Hair follicular keratinocyte (primary cell): ENCODE measurements around the gene USP17L19. TPM values are rescaled to one million over a fixed set of nuclear protein-coding genes. Genes with fewer than 3 reads are reported as not detected.

Experiments used
- total RNA-seq: library from RNA; depleted of rRNA; stranded (reverse); fragments of >200 nt; gene quantifications from 2 replicates; pipeline ENCODE4 v1.2.3, GENCODE V29; 2015

Gene USP17L19, protein sequence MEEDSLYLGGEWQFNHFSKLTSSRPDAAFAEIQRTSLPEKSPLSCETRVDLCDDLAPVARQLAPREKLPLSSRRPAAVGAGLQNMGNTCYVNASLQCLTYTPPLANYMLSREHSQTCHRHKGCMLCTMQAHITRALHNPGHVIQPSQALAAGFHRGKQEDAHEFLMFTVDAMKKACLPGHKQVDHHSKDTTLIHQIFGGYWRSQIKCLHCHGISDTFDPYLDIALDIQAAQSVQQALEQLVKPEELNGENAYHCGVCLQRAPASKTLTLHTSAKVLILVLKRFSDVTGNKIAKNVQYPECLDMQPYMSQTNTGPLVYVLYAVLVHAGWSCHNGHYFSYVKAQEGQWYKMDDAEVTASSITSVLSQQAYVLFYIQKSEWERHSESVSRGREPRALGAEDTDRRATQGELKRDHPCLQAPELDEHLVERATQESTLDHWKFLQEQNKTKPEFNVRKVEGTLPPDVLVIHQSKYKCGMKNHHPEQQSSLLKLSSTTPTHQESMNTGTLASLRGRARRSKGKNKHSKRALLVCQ
- not detected in 2 replicates for total RNA-seq

DNA sequence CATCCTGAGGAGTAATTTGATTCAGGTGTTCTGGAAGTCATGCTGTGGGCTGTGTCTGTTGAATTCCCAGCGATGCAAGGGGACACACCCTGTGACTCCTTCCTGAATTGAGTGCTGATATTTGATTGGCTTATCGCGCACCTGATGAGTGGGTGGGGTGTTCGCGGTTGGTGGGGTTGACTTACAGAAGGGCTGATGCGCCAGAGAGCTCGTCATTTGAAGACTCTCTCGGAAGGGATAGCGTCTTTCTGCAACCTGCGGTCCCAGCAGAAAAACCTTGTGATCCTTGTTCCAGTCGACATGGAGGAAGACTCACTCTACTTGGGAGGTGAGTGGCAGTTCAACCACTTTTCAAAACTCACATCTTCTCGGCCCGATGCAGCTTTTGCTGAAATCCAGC is at the start of gene USP17L19:
Gene USP17L19 (plus strand): TSS at position 301 of the 400 bp plus-strand sequence. CDS start 0 bp downstream, at position 301.

DNA sequence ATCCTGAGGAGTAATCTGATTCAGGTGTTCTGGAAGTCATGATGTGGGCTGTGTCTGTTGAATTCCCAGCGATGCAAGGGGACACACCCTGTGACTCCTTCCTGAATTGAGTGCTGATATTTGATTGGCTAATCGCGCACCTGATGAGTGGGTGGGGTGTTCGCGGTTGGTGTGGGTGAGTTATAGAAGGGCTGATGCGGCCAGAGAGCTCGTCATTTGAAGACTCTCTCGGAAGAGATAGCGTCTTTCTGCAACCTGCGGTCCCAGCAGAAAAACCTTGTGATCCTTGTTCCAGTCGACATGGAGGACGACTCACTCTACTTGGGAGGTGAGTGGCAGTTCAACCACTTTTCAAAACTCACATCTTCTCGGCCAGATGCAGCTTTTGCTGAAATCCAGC is 42.8 kb upstream of the USP17L19 start, which contains the start of gene USP17L10:
Gene USP17L10 (plus strand): TSS at position 301 of the 400 bp plus-strand sequence. CDS start 0 bp downstream, at position 301.

DNA sequence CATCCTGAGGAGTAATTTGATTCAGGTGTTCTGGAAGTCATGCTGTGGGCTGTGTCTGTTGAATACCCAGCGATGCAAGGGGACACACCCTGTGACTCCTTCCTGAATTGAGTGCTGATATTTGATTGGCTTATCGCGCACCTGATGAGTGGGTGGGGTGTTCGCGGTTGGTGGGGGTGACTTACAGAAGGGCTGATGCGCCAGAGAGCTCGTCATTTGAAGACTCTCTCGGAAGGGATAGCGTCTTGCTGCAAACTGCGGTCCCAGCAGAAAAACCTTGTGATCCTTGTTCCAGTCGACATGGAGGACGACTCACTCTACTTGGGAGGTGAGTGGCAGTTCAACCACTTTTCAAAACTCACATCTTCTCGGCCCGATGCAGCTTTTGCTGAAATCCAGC is 38.1 kb upstream of the USP17L19 start, which contains the start of gene USP17L11:
Gene USP17L11 (plus strand): TSS at position 301 of the 400 bp plus-strand sequence. CDS start 0 bp downstream, at position 301.

DNA sequence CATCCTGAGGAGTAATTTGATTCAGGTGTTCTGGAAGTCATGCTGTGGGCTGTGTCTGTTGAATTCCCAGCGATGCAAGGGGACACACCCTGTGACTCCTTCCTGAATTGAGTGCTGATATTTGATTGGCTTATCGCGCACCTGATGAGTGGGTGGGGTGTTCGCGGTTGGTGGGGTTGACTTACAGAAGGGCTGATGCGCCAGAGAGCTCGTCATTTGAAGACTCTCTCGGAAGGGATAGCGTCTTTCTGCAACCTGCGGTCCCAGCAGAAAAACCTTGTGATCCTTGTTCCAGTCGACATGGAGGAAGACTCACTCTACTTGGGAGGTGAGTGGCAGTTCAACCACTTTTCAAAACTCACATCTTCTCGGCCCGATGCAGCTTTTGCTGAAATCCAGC is 33.3 kb upstream of the USP17L19 start, which contains the start of gene USP17L12:
Gene USP17L12 (plus strand): TSS at position 301 of the 400 bp plus-strand sequence. CDS start 0 bp downstream, at position 301.

DNA sequence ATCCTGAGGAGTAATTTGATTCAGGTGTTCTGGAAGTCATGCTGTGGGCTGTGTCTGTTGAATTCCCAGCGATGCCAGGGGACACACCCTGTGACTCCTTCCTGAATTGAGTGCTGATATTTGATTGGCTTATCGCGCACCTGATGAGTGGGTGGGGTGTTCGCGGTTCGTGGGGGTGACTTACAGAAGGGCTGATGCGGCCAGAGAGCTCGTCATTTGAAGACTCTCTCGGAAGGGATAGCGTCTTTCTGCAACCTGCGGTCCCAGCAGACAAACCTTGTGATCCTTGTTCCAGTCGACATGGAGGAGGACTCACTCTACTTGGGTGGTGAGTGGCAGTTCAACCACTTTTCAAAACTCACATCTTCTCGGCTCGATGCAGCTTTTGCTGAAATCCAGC is 28.6 kb upstream of the USP17L19 start, which contains the start of gene USP17L13:
Gene USP17L13 (plus strand): TSS at position 301 of the 400 bp plus-strand sequence. CDS start 0 bp downstream, at position 301.

DNA sequence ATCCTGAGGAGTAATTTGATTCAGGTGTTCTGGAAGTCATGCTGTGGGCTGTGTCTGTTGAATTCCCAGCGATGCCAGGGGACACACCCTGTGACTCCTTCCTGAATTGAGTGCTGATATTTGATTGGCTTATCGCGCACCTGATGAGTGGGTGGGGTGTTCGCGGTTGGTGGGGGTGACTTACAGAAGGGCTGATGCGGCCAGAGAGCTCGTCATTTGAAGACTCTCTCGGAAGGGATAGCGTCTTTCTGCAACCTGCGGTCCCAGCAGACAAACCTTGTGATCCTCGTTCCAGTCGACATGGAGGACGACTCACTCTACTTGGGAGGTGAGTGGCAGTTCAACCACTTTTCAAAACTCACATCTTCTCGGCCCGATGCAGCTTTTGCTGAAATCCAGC is 19.1 kb upstream of the USP17L19 start, which contains the start of gene USP17L15:
Gene USP17L15 (plus strand): TSS at position 301 of the 400 bp plus-strand sequence. CDS start 0 bp downstream, at position 301.

DNA sequence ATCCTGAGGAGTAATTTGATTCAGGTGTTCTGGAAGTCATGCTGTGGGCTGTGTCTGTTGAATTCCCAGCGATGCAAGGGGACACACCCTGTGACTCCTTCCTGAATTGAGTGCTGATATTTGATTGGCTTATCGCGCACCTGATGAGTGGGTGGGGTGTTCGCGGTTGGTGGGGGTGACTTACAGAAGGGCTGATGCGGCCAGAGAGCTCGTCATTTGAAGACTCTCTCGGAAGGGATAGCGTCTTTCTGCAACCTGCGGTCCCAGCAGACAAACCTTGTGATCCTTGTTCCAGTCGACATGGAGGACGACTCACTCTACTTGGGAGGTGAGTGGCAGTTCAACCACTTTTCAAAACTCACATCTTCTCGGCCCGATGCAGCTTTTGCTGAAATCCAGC is 9.6 kb upstream of the USP17L19 start, which contains the start of gene USP17L17:
Gene USP17L17 (plus strand): TSS at position 301 of the 400 bp plus-strand sequence. CDS start 0 bp downstream, at position 301.

DNA sequence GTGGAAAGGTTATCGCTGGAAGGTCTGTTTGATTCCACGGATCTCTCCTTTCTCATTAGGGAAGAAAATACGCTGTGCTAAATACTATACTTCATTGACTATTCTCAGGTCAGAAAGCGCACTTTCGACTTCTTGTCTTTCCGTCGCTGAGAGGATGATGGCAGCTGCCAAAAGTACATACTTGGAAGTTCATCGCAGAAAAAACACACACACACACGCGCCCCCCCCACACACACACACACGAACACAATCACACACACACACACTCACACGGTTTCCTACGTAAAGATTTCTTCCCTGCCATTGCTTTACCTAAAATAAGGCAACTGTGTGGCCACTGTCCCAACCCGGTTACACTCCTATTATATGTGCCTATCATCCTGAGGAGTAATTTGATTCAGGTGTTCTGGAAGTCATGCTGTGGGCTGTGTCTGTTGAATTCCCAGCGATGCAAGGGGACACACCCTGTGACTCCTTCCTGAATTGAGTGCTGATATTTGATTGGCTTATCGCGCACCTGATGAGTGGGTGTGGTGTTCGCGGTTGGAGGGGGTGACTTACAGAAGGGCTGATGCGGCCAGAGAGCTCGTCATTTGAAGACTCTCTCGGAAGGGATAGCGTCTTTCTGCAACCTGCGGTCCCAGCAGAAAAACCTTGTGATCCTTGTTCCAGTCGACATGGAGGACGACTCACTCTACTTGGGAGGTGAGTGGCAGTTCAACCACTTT is 5.1 kb upstream of the USP17L19 start, which contains the start of gene USP17L18:
Gene USP17L18 (plus strand): TSS at position 678 of the 728 bp plus-strand sequence. CDS start 0 bp downstream, at position 678.

DNA sequence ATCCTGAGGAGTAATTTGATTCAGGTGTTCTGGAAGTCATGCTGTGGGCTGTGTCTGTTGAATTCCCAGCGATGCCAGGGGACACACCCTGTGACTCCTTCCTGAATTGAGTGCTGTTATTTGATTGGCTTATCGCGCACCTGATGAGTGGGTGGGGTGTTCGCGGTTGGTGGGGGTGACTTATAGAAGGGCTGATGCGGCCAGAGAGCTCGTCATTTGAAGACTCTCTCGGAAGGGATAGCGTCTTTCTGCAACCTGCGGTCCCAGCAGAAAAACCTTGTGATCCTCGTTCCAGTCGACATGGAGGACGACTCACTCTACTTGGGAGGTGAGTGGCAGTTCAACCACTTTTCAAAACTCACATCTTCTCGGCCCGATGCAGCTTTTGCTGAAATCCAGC is 4.6 kb downstream of the USP17L19 start, which contains the start of gene USP17L20:
Gene USP17L20 (plus strand): TSS at position 301 of the 400 bp plus-strand sequence. CDS start 0 bp downstream, at position 301.

DNA sequence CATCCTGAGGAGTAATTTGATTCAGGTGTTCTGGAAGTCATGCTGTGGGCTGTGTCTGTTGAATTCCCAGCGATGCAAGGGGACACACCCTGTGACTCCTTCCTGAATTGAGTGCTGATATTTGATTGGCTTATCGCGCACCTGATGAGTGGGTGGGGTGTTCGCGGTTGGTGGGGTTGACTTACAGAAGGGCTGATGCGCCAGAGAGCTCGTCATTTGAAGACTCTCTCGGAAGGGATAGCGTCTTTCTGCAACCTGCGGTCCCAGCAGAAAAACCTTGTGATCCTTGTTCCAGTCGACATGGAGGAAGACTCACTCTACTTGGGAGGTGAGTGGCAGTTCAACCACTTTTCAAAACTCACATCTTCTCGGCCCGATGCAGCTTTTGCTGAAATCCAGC is 9.4 kb downstream of the USP17L19 start, which contains the start of gene USP17L21:
Gene USP17L21 (plus strand): TSS at position 301 of the 400 bp plus-strand sequence. CDS start 0 bp downstream, at position 301.

DNA sequence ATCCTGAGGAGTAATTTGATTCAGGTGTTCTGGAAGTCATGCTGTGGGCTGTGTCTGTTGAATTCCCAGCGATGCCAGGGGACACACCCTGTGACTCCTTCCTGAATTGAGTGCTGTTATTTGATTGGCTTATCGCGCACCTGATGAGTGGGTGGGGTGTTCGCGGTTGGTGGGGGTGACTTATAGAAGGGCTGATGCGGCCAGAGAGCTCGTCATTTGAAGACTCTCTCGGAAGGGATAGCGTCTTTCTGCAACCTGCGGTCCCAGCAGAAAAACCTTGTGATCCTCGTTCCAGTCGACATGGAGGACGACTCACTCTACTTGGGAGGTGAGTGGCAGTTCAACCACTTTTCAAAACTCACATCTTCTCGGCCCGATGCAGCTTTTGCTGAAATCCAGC is 14.1 kb downstream of the USP17L19 start, which contains the start of gene USP17L22:
Gene USP17L22 (plus strand): TSS at position 301 of the 400 bp plus-strand sequence. CDS start 0 bp downstream, at position 301.

Other genes with a start within 250 kb of the USP17L19 start
- gene FAM90A26, start 83.0 kb upstream of the USP17L19 start, total RNA-seq = not detected in 2 replicates
- gene USP17L10, start 42.7 kb upstream of the USP17L19 start, total RNA-seq = not detected in 2 replicates
- not detected in 2 replicates for gene USP17L11, start 38.0 kb upstream of the USP17L19 start, total RNA-seq
- not detected in 2 replicates for gene USP17L12, start 33.2 kb upstream of the USP17L19 start, total RNA-seq
- not detected in 2 replicates for gene USP17L13, start 28.5 kb upstream of the USP17L19 start, total RNA-seq
- gene USP17L15, start 19.0 kb upstream of the USP17L19 start, total RNA-seq = not detected in 2 replicates
- gene USP17L17, start 9.5 kb upstream of the USP17L19 start, total RNA-seq = not detected in 2 replicates
- gene USP17L18, start 4.7 kb upstream of the USP17L19 start, total RNA-seq = not detected in 2 replicates
- gene USP17L20, start 4.7 kb downstream of the USP17L19 start, total RNA-seq = not detected in 2 replicates
- gene USP17L21, start 9.5 kb downstream of the USP17L19 start, total RNA-seq = not detected in 2 replicates
- not detected in 2 replicates for gene USP17L22, start 14.2 kb downstream of the USP17L19 start, total RNA-seq
- gene USP17L24, start 71.8 kb downstream of the USP17L19 start, total RNA-seq = not detected in 2 replicates
- not detected in 2 replicates for gene USP17L25, start 76.5 kb downstream of the USP17L19 start, total RNA-seq
- gene USP17L26, start 81.3 kb downstream of the USP17L19 start, total RNA-seq = not detected in 2 replicates
- not detected in 2 replicates for gene USP17L5, start 86.0 kb downstream of the USP17L19 start, total RNA-seq
- not detected in 2 replicates for gene USP17L27, start 90.8 kb downstream of the USP17L19 start, total RNA-seq
- gene USP17L28, start 95.5 kb downstream of the USP17L19 start, total RNA-seq = not detected in 2 replicates
- not detected in 2 replicates for gene USP17L29, start 100.3 kb downstream of the USP17L19 start, total RNA-seq
- not detected in 2 replicates for gene USP17L30, start 109.8 kb downstream of the USP17L19 start, total RNA-seq
- not detected in 2 replicates for gene DEFB131A, start 191.0 kb downstream of the USP17L19 start, total RNA-seq